ES-I3 (cell line): ENCODE results near the gene MTLN.
A peak's percentile ranks its signal among the peaks of the same experiment; 100 is the strongest.
"Not testable (repeated sequence)": the region's sequence is repeated elsewhere in the genome, so short reads cannot be mapped to it uniquely, and the experiment has no call there.

Source experiments
- H3K36me3 ChIP-seq: 2 replicates; pipeline ENCODE4 v1.6.1; 2013; ENCODE audit warnings: mild to moderate bottlenecking, low read length, control low read depth, moderate library complexity; ENCODE audit not compliant: insufficient read depth
- H3K4me1 ChIP-seq: 2 replicates; pipeline ENCODE4 v1.6.1; 2013; ENCODE audit warnings: mild to moderate bottlenecking, control low read depth, low read length; ENCODE audit not compliant: insufficient read depth
- H3K9ac ChIP-seq: 2 replicates; pipeline ENCODE4 v1.6.1; 2013; ENCODE audit warnings: low read depth, mild to moderate bottlenecking, low read length, moderate library complexity
- H3K9me3 ChIP-seq: 2 replicates; pipeline ENCODE4 v1.6.1; 2013; ENCODE audit warnings: mild to moderate bottlenecking, low read length, moderate library complexity; ENCODE audit not compliant: control insufficient read depth, insufficient read depth

The MTLN gene

DNA sequence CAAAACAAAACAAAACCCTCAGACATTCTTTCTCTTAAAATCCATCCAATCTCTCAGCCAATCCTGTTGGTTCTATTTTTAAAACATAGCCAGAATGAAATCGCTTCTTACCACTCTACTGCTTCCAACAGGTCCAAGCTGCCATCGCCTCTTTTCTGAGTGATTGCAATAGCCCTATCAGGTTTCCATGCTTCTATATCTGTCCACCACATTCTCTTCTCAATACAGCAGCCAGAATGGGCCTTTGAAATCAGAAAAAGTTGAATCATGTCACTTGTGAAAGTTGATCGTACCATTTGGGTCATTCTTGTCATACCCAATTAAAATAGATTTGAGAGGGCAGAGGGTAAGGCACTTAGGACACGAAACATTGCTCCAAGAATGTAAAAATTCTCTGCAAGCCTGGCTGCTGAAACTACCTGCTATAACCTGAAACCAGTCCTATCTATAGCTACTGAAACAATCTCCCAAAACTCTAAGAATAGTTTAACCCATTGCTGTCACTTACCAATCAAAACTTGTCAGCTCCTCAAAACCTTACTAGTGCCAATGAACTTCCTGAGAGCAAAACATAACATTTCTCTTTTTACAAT lies 3.3 kb upstream of the MTLN start:
- no peaks in the 10 kb centered on the region for H3K4me1 ChIP-seq
- H3K9me3 ChIP-seq = no peaks in the 10 kb centered on the region; the same call in 1 of the 2 replicates
- no peaks in the 10 kb centered on the region for H3K36me3 ChIP-seq
- H3K9ac ChIP-seq = no peak overlapping the region

GRCh38 chr2:110215091-110215490 lies 2.7 kb upstream of the MTLN start:
- Histone ChIP-seq H3K9me3 (no peaks in the 10 kb centered on the region; the same call in 1 of the 2 replicates), H3K9ac (no peak overlapping the region), H3K4me1 (no peaks in the 10 kb centered on the region), H3K36me3 (no peaks in the 10 kb centered on the region)

- H3K4me1 ChIP-seq, H3K36me3 ChIP-seq, H3K9me3 ChIP-seq, H3K9ac ChIP-seq: not testable (repeated sequence)
Observed at GRCh38 chr2:110213522-110213921, 1.2 kb upstream of the MTLN start.

GRCh38 chr2:110205660-110206455 lies 6.5 kb downstream of the MTLN start:
- no peaks in the 10 kb centered on the region for H3K9me3 ChIP-seq
- H3K9ac ChIP-seq = no peak overlapping the region
- no peaks in the 10 kb centered on the region for H3K4me1 ChIP-seq
- no peaks in the 10 kb centered on the region for H3K36me3 ChIP-seq

- no peaks in the 10 kb centered on the region for H3K36me3 ChIP-seq
- H3K4me1 ChIP-seq = no peaks in the 10 kb centered on the region
- no peaks in the 10 kb centered on the region for H3K9me3 ChIP-seq
- H3K9ac ChIP-seq = peak within 1 kb of the TSS; percentile 71; the same call in 1 of the 2 replicates
Observed at GRCh38 chr2:110204408-110205385, 7.7 kb downstream of the MTLN start, which contains the start of gene NPHP1. Gene NPHP1 (minus strand): TSS chr2:110205013. CDS start chr2:110204968, 45 bp downstream.

DNA sequence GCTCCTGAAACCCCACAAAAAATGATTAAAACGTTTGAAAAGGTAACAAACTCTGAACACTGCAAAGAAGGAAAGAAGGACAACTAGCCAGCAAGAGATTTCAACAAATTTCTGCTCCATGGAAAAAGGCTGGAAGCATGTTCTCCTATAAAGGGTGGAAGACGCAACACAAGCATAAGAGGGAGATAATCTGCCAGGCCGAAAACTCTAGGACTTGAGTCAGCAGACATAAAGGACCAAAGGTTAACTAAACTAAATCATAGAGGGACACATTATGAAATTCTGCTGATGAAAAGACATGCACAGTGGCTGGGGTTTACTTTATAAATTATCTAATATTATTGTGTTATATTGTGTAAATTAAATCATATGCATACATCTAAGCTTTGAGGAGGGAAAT lies 14.3 kb downstream of the MTLN start:
- Histone ChIP-seq H3K36me3 (no peaks in the 10 kb centered on the region), H3K9me3 (no peaks in the 10 kb centered on the region), H3K9ac (no peak overlapping the region), H3K4me1 (no peaks in the 10 kb centered on the region)

DNA sequence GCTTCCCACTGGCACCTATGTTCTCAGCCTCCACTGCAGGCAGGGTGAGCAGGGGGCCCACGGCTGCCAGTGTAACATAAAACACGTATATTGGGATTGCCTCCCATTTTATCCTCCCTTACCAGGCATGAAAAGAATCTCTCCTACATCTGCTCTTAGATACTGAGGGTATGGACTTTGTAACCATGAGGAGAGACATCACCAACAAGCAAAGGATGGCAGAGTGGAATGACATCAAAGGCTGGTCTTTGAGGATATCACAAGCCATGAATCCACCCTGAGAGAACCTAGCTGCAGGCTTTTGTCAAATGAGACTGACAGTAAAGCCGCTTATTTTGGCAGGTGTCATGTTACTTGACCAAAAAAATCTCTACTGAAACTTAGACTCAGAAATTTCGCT lies 14.9 kb downstream of the MTLN start:
- Histone ChIP-seq H3K36me3 (no peaks in the 10 kb centered on the region), H3K4me1 (no peaks in the 10 kb centered on the region), H3K9ac (no peak overlapping the region), H3K9me3 (no peaks in the 10 kb centered on the region)

DNA sequence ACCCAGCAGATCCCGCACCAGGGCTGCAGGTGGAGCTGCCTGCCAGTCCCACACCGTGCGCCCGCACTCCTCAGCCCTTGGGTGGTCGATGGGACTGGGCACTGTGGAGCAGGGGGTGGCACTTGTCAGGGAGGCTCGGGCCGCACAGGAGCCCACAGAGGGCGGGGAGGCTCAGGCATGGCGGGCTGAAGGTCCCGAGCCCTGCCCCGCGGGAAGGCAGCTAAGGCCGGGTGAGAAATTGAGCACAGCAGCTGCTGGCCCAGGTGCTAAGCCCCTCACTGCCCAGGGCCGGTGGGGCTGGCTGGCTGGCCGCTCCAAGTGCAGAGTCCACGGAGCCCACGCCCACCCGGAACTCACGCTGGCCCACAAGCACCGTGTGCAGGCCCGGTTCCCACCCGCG lies 22.2 kb downstream of the MTLN start:
- not testable (repeated sequence) for H3K9ac ChIP-seq, H3K36me3 ChIP-seq, H3K9me3 ChIP-seq, H3K4me1 ChIP-seq

DNA sequence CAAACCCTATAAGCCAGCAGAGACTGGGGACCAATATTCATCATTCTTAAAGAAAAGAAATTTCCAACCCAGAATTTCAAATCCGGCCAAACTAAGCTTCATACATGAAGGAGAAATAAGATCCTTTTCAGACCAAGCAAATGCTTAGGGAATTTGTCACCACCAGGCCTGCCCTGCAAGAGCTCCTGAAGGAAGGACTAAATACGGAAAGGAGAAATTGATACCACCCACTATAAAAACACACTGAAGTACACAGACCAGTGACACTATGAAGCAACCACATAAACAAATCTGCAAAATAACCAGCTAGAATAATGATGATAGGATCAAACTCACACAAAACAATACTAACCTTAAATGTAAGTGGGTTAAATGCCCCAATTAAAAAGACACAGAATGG lies 29.9 kb downstream of the MTLN start:
- no peaks in the 10 kb centered on the region for H3K9me3 ChIP-seq
- H3K4me1 ChIP-seq = no peaks in the 10 kb centered on the region
- no peaks in the 10 kb centered on the region for H3K36me3 ChIP-seq
- no peak overlapping the region for H3K9ac ChIP-seq

- H3K36me3 ChIP-seq = no peaks in the 10 kb centered on the region
- no peaks in the 10 kb centered on the region for H3K9me3 ChIP-seq
- no peaks in the 10 kb centered on the region for H3K4me1 ChIP-seq
- H3K9ac ChIP-seq = no peak overlapping the region
Observed at GRCh38 chr2:110180036-110180435, 32.3 kb downstream of the MTLN start.

GRCh38 chr2:110173523-110173922 lies 38.8 kb downstream of the MTLN start:
- H3K4me1 ChIP-seq = no peaks in the 10 kb centered on the region
- H3K9ac ChIP-seq = no peak overlapping the region
- no peaks in the 10 kb centered on the region for H3K9me3 ChIP-seq
- H3K36me3 ChIP-seq = no peaks in the 10 kb centered on the region

DNA sequence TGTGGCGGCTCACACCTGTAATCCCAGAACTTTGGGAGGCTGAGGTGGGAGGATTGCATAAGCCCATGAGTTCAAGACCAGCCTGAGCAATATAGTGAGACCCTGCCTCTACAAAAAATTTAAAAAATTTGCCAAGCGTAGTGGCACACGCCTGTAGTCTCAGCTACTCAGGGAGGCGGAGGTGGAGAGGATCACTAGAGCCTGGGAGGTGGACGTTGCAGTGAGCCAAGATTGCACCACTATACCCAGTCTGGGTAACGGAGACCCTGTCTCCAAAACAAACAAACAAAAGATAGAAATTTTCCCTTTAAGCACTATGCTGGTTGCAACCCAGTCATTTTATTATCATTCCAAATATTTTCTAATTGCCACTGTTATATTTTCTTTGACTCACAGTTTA lies 39.8 kb downstream of the MTLN start:
- H3K9me3 ChIP-seq = no peaks in the 10 kb centered on the region
- H3K4me1 ChIP-seq = peaks cover 8% of the 10 kb centered on the region; the same call in 1 of the 2 replicates
- H3K9ac ChIP-seq = no peak overlapping the region
- no peaks in the 10 kb centered on the region for H3K36me3 ChIP-seq

GRCh38 chr2:110170102-110170501 lies 42.2 kb downstream of the MTLN start:
- no peaks in the 10 kb centered on the region for H3K9me3 ChIP-seq
- H3K36me3 ChIP-seq = no peaks in the 10 kb centered on the region
- H3K9ac ChIP-seq = no peak overlapping the region
- peaks cover 19% of the 10 kb centered on the region for H3K4me1 ChIP-seq

DNA sequence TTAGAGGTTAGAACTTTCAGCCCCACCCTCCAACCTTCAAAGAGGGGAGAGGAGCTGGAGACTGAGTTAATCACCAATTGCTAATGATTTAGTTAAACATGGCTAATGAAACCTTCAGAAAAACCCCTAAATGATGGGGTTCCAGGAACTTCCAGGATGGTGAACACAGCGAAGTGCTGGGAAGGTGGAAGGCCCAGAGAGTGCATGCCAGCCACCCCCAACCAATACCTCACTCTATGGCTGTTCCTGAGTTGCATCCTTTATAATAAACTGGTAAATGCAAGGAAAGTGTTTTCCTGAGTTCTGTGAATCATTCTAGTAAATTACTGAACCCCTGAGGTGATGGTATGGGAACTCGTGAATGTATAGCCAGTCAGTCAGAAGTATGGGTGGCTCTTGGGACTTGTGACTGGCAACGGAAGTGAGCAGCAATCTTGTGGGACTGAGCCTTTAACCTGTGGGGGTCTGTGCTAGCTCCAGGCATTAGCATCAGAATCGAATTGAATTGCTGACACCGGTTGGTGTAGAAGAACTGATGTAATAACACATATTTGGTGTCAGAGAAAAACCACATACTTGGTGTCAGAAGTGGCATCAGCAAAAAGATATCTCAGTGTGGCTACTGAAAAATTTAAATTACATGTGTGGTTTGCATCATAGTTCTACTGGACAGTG lies 44.9 kb downstream of the MTLN start:
- H3K9ac ChIP-seq = no peak overlapping the region; the same call in 1 of the 2 replicates
- peaks cover 19% of the 10 kb centered on the region for H3K4me1 ChIP-seq
- H3K9me3 ChIP-seq = no peaks in the 10 kb centered on the region
- no peaks in the 10 kb centered on the region for H3K36me3 ChIP-seq
